OCI-LY1 (cell line): ENCODE data around the gene D2HGDH.

Source experiments
- H2AFZ ChIP-seq: fragments of 200-600 bp; sonication (generic), shearing (Covaris generic); 2 replicates; pipeline ENCODE4 v1.6.0; 2014; ENCODE audit warnings: antibody characterized with exemption, mild to moderate bottlenecking, low read length
- H3F3A ChIP-seq: fragments of 200-600 bp; sonication (generic), shearing (Covaris generic); 2 replicates; pipeline ENCODE4 v1.6.0; 2014; ENCODE audit warnings: mild to moderate bottlenecking, antibody characterized with exemption, low read length, moderate library complexity; ENCODE audit not compliant: insufficient read depth
- H3K27ac ChIP-seq: fragments of 200-600 bp; sonication (generic); 2 replicates; pipeline ENCODE4 v1.5.1; 2014; ENCODE audit warnings: low read length, mixed run types, mild to moderate bottlenecking, low read depth; ENCODE audit not compliant: poor library complexity, severe bottlenecking
- H3K27me3 ChIP-seq: fragments of 200-600 bp; sonication (generic); 2 replicates; pipeline ENCODE4 v1.6.0; 2014; ENCODE audit warnings: antibody characterized with exemption, mild to moderate bottlenecking, low read length, moderate library complexity; ENCODE audit not compliant: insufficient read depth
- H3K36me3 ChIP-seq: fragments of 200-600 bp; sonication (generic); 2 replicates; pipeline ENCODE4 v1.6.1; 2014; ENCODE audit warnings: mild to moderate bottlenecking, antibody characterized with exemption, low read length, moderate library complexity, mixed read lengths; ENCODE audit not compliant: insufficient read depth
- H3K4me1 ChIP-seq: fragments of 200-600 bp; sonication (generic); 2 replicates; pipeline ENCODE4 v1.5.1; 2014; ENCODE audit warnings: mild to moderate bottlenecking, low read length, moderate library complexity; ENCODE audit not compliant: insufficient read depth, severe bottlenecking
- H3K4me2 ChIP-seq: fragments of 200-600 bp; sonication (generic), shearing (Covaris generic); 2 replicates; pipeline ENCODE4 v1.6.1; 2014; ENCODE audit warnings: low read length
- H3K4me3 ChIP-seq: fragments of 200-600 bp; sonication (generic); 2 replicates; pipeline ENCODE4 v1.5.1; 2014; ENCODE audit warnings: low read length, low read depth, mild to moderate bottlenecking, mixed read lengths; ENCODE audit not compliant: poor library complexity, severe bottlenecking
- H3K79me2 ChIP-seq: fragments of 200-600 bp; shearing (Covaris generic); 2 replicates; pipeline ENCODE4 v1.6.1; 2016; ENCODE audit warnings: mixed run types, low read length, mixed read lengths; ENCODE audit not compliant: insufficient read depth
- H3K9ac ChIP-seq: fragments of 200-600 bp; sonication (generic), shearing (Covaris generic); 2 replicates; pipeline ENCODE4 v1.6.1; 2014; ENCODE audit warnings: mild to moderate bottlenecking, low read length, mixed read lengths
- H3K9me2 ChIP-seq: fragments of 200-600 bp; sonication (generic), shearing (Covaris generic); 2 replicates; pipeline ENCODE4 v1.6.1; 2014; ENCODE audit warnings: low read depth, mild to moderate bottlenecking, low read length, mixed read lengths
- H3K9me3 ChIP-seq: fragments of 200-600 bp; shearing (Covaris generic); 2 replicates; pipeline ENCODE4 v1.6.1; 2014; ENCODE audit warnings: low read length, mixed read lengths
- H4K20me1 ChIP-seq: fragments of 200-600 bp; sonication (generic), shearing (Covaris generic); 2 replicates; pipeline ENCODE4 v1.6.0; 2016; ENCODE audit warnings: mild to moderate bottlenecking, low read length; ENCODE audit not compliant: insufficient read depth
- EZH2 ChIP-seq: fragments of 200-600 bp; sonication (generic), shearing (Covaris generic); IDR thresholded peaks from 2 replicates; pipeline ENCODE4 v1.8.0; 2017; ENCODE audit warnings: borderline replicate concordance, mixed run types, mild to moderate bottlenecking, antibody characterized with exemption, low read length, moderate library complexity, mixed read lengths
- TF ChIP-seq, protein P1 (sequence below): fragments of 200-600 bp; sonication (generic), shearing (Covaris generic); IDR thresholded peaks from 2 replicates; pipeline ENCODE4 v1.5.1; 2017; ENCODE audit warnings: mild to moderate bottlenecking, antibody characterized with exemption, low read length, moderate library complexity, mixed read lengths

The D2HGDH gene

GRCh38 chr2:241810307-241811200 is 76.1 kb downstream of the D2HGDH start:
- Histone ChIP-seq H3F3A (no peaks in the 10 kb centered on the region), H3K9me3 (no peaks in the 10 kb centered on the region), H3K9me2 (no peaks in the 10 kb centered on the region), H3K79me2 (no peaks in the 10 kb centered on the region), H3K36me3 (no peaks in the 10 kb centered on the region), H4K20me1 (no peaks in the 10 kb centered on the region), H3K4me3 (no peak overlapping the region), H3K27ac (no peak overlapping the region), H3K9ac (no peak overlapping the region), H3K27me3 (no peaks in the 10 kb centered on the region), H2AFZ (no peak overlapping the region), H3K4me2 (no peak overlapping the region), H3K4me1 (no peaks in the 10 kb centered on the region)
- TF ChIP-seq, protein P1, sequence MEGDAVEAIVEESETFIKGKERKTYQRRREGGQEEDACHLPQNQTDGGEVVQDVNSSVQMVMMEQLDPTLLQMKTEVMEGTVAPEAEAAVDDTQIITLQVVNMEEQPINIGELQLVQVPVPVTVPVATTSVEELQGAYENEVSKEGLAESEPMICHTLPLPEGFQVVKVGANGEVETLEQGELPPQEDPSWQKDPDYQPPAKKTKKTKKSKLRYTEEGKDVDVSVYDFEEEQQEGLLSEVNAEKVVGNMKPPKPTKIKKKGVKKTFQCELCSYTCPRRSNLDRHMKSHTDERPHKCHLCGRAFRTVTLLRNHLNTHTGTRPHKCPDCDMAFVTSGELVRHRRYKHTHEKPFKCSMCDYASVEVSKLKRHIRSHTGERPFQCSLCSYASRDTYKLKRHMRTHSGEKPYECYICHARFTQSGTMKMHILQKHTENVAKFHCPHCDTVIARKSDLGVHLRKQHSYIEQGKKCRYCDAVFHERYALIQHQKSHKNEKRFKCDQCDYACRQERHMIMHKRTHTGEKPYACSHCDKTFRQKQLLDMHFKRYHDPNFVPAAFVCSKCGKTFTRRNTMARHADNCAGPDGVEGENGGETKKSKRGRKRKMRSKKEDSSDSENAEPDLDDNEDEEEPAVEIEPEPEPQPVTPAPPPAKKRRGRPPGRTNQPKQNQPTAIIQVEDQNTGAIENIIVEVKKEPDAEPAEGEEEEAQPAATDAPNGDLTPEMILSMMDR: no peak
- no peak for TF ChIP-seq EZH2

- Histone ChIP-seq H3K79me2 (no peaks in the 10 kb centered on the region), H3K9ac (no peak overlapping the region), H3K4me1 (no peaks in the 10 kb centered on the region), H3K4me3 (no peak overlapping the region), H3K27me3 (no peaks in the 10 kb centered on the region), H3K27ac (no peak overlapping the region), H2AFZ (no peak overlapping the region), H4K20me1 (no peaks in the 10 kb centered on the region), H3K36me3 (no peaks in the 10 kb centered on the region), H3K9me2 (no peaks in the 10 kb centered on the region), H3K4me2 (no peak overlapping the region), H3F3A (no peaks in the 10 kb centered on the region), H3K9me3 (no peaks in the 10 kb centered on the region)
- no peak for TF ChIP-seq EZH2
- TF ChIP-seq, protein P1: no peak
Observed at GRCh38 chr2:241811201-241811951, 76.9 kb downstream of the D2HGDH start.

DNA sequence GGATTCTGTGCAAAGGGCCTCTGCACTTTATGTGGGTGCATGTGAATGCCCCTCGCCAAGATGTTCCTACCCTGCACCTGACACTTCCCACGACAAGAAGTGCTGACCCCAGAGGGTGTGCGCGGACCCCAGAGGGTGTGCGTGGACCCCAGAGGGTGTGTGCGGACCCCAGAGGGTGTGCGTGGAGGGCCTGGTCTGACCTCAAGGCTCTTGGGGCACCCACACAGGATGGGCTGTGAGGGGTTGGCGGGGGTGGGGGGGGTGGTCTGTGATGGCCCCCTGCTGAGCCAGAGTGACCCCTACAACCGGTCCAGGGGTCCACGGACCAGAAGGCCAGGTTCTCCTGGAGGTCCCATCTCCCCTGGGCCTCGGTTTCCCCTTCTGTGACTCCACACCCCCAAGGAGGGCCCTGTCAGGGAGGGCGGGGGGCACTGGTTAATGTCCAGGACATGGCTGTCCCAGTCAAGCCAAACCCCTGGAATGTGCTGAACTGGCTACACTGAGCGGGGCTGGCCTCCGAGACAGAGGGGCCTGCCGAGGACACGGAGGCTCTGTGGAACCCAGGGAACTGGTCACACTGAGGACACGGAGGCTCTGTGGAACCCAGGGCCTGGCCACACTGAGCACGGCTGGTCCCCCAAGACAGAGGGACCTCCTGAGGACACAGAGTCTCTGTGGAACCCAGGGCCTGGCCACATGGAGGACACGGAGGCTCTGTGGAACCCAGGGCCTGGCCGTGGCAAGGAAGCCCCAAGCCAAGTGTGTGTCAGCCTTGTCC is 77.7 kb downstream of the D2HGDH start:
- Histone ChIP-seq H3K27me3 (no peaks in the 10 kb centered on the region), H3K9ac (no peak overlapping the region), H3K4me2 (no peak overlapping the region), H3K4me3 (no peak overlapping the region), H2AFZ (no peak overlapping the region), H3K36me3 (no peaks in the 10 kb centered on the region), H4K20me1 (no peaks in the 10 kb centered on the region), H3K79me2 (no peaks in the 10 kb centered on the region), H3F3A (no peaks in the 10 kb centered on the region), H3K9me2 (no peaks in the 10 kb centered on the region), H3K9me3 (no peaks in the 10 kb centered on the region), H3K4me1 (no peaks in the 10 kb centered on the region), H3K27ac (no peak overlapping the region)
- TF ChIP-seq EZH2: no peak
- TF ChIP-seq, protein P1: no peak
